Measurements from ENCODE around the gene RHOBTB1.

- TF ChIP-seq CTCF (IDR thresholded peaks at IDR 0.05; ENCODE audit: low read depth, low read length, poor library complexity, severe bottlenecking): no peak
- no peak for TF ChIP-seq EZH2phosphoT487 (IDR thresholded peaks at IDR 0.05; ENCODE audit: borderline replicate concordance, low read length)
Measured at GRCh38 chr10:60853637-60854036, 90.3 kb downstream of the RHOBTB1 start.

Measured in DOHH2 (cell line).